HepG2 (cell line): ENCODE data around the gene NFKBIA. TPM values are rescaled to one million over a fixed set of nuclear protein-coding genes. Genes with fewer than 3 reads are reported as not detected.
A peak's percentile ranks its signal among the peaks of the same experiment; 100 is the strongest.

Source experiments
- CBX5 ChIP-seq: sonication (generic); formaldehyde crosslinking; IDR thresholded peaks from 2 replicates; pipeline ENCODE4 v1.4.0; 2020; ENCODE audit warnings: missing genetic modification reagents, borderline replicate concordance
- ELF4 ChIP-seq: sonication (generic); formaldehyde crosslinking; IDR thresholded peaks from 2 replicates; pipeline ENCODE4 v1.5.0; 2020; ENCODE audit warnings: missing genetic modification reagents, mild to moderate bottlenecking, moderate library complexity, borderline replicate concordance
- GABPA ChIP-seq, 2 experiments: IDR thresholded peaks; 2 replicates each; pipeline ENCODE4 v1.6.1; 2011 to 2016; ENCODE audit warnings: low read depth in 2 of 2, low read length in 1 of 2, missing biosample characterization in 1 of 2, missing genetic modification characterization in 1 of 2
- HHEX ChIP-seq: IDR thresholded peaks from 2 replicates; pipeline ENCODE4 v1.6.1; 2016; ENCODE audit warnings: control low read depth
- KLF11 ChIP-seq: IDR thresholded peaks from 2 replicates; pipeline ENCODE4 v1.6.1; 2016; ENCODE audit warnings: missing compliant biosample characterization
- KLF13 ChIP-seq: sonication (generic); formaldehyde crosslinking; IDR thresholded peaks from 2 replicates; pipeline ENCODE4 v1.4.0; 2020; ENCODE audit warnings: mild to moderate bottlenecking, missing genetic modification reagents
- MBD4 ChIP-seq: IDR thresholded peaks from 2 replicates; pipeline ENCODE4 v1.6.1; 2012; ENCODE audit warnings: low read length, inconsistent platforms, borderline replicate concordance
- MTA1 ChIP-seq: sonication (generic); formaldehyde crosslinking; IDR thresholded peaks from 2 replicates; pipeline ENCODE4 v1.4.0; 2020; ENCODE audit warnings: missing genetic modification reagents, mild to moderate bottlenecking, borderline replicate concordance
- NFIC ChIP-seq: IDR thresholded peaks from 2 replicates; pipeline ENCODE4 v1.6.1; 2012; ENCODE audit warnings: mild to moderate bottlenecking, low read length, inconsistent platforms
- SIX1 ChIP-seq: sonication (generic); formaldehyde crosslinking; IDR thresholded peaks from 2 replicates; pipeline ENCODE4 v1.4.0; 2020; ENCODE audit warnings: missing genetic modification reagents, borderline replicate concordance
- SMAD1 ChIP-seq: sonication (generic); formaldehyde crosslinking; IDR thresholded peaks from 2 replicates; pipeline ENCODE4 v1.4.0; 2020; ENCODE audit warnings: missing genetic modification reagents, low read depth, mild to moderate bottlenecking, borderline replicate concordance
- SOX5 ChIP-seq: IDR thresholded peaks from 2 replicates; pipeline ENCODE4 v1.6.1; 2016; ENCODE audit warnings: borderline replicate concordance
- TBX2 ChIP-seq: sonication (generic); formaldehyde crosslinking; IDR thresholded peaks from 2 replicates; pipeline ENCODE4 v1.5.0; 2020; ENCODE audit warnings: missing genetic modification reagents, mild to moderate bottlenecking, borderline replicate concordance
- ZBTB49 ChIP-seq: sonication (generic); formaldehyde crosslinking; IDR thresholded peaks from 2 replicates; pipeline ENCODE4 v1.4.0; 2020; ENCODE audit warnings: missing genetic modification reagents, borderline replicate concordance
- ZNF143 ChIP-seq: sonication (generic); formaldehyde crosslinking; IDR thresholded peaks from 2 replicates; pipeline ENCODE4 v1.4.0; 2020; ENCODE audit warnings: missing genetic modification reagents
- ZNF343 ChIP-seq: sonication (generic); formaldehyde crosslinking; IDR thresholded peaks from 2 replicates; pipeline ENCODE4 v1.4.0; 2020; ENCODE audit warnings: mild to moderate bottlenecking, missing genetic modification reagents
- ZNF407 ChIP-seq: sonication (generic); formaldehyde crosslinking; IDR thresholded peaks from one replicate; pipeline ENCODE4 v1.5.1; 2020; ENCODE audit warnings: mild to moderate bottlenecking, missing genetic modification reagents; ENCODE audit errors: not compliant biosample characterization
- ZNF484 ChIP-seq: sonication (generic); formaldehyde crosslinking; IDR thresholded peaks from 2 replicates; pipeline ENCODE4 v1.5.1; 2020; ENCODE audit warnings: mild to moderate bottlenecking, low read depth, missing genetic modification reagents, borderline replicate concordance
- ZNF510 ChIP-seq: sonication (generic); formaldehyde crosslinking; IDR thresholded peaks from 2 replicates; pipeline ENCODE4 v1.4.0; 2020; ENCODE audit warnings: low read depth, mild to moderate bottlenecking, missing genetic modification reagents
- ZNF598 ChIP-seq: sonication (generic); formaldehyde crosslinking; IDR thresholded peaks from 2 replicates; pipeline ENCODE4 v1.5.1; 2020; ENCODE audit warnings: mild to moderate bottlenecking, missing genetic modification reagents, borderline replicate concordance
- ZNF7 ChIP-seq: IDR thresholded peaks from 2 replicates; pipeline ENCODE4 v1.6.1; 2016; ENCODE audit warnings: missing biosample characterization, missing genetic modification reagents
- polyA plus RNA-seq, 8 experiments: library from polyadenylated mRNA; depleted of rRNA in 3 of 8; stranded (reverse) in 7 of 8; unstranded in 1 of 8; fragments of >200 nt; fragmentation: Illumina TruSeq in 4 of 8; extraction: Trizol in 4 of 8; gene quantifications; 2 replicates each; pipeline versions ENCODE4 v1.2.1 to v1.2.3, GENCODE V29; 2011 to 2016; ENCODE audit warnings: low read depth in 4 of 8, missing spikeins in 1 of 8, mixed read lengths in 1 of 8; ENCODE audit not compliant: insufficient read depth in 1 of 8
- total RNA-seq, 5 experiments: library from RNA; depleted of rRNA; stranded (reverse); fragments of >200 nt; fragmentation: Illumina TruSeq; extraction: Trizol; gene quantifications; 2 replicates each; pipeline ENCODE4 v1.2.3, GENCODE V29; 2016; ENCODE audit warnings: low read depth in 1 of 5

The NFKBIA gene
- total and polyA plus RNA-seq, 2 of the 13 experiments (the other 11 are each of a cell fraction or from before 2014, with no cell fraction given): 197 to 319 TPM

- TF ChIP-seq SMAD1 (CRISPR knock-in tag) (no peak), ZNF510 (peak; percentile 64; the same call in 1 of the 2 replicates), SIX1 (CRISPR knock-in tag) (no peak), GABPA (IDR thresholded peaks at IDR 0.05; ENCODE audit: low read depth, low read length) (no peak), GABPA (CRISPR knock-in tag; IDR thresholded peaks at IDR 0.05; ENCODE audit: low read depth) (0 out of 2 replicates have a peak, but pooled peaks have one; percentile 8), ZNF598 (peak; percentile 32; the same call in 1 of the 2 replicates), ZNF484 (no peak), NFIC (no peak), KLF11 (CRISPR knock-in tag) (0 out of 2 replicates have a peak, but pooled peaks have one; percentile 82), ELF4 (CRISPR knock-in tag) (no peak), MBD4 (no peak), ZNF7 (CRISPR knock-in tag) (no peak), MTA1 (CRISPR knock-in tag) (no peak), ZNF343 (CRISPR knock-in tag) (no peak), SOX5 (CRISPR knock-in tag) (peak; percentile 45; the same call in 1 of the 2 replicates), CBX5 (no peak), KLF13 (CRISPR knock-in tag) (no peak), HHEX (no peak), ZNF407 (CRISPR knock-in tag) (no peak), ZNF143 (CRISPR knock-in tag) (no peak), TBX2 (CRISPR knock-in tag) (no peak; the same call in 1 of the 2 replicates), ZBTB49 (peak; percentile 16; the same call in 1 of the 2 replicates)
Observed at GRCh38 chr14:35384455-35385041, 20.0 kb downstream of the NFKBIA start (continued).
